ENCODE measurements around the gene DRP2.

DRP2 gene

DNA sequence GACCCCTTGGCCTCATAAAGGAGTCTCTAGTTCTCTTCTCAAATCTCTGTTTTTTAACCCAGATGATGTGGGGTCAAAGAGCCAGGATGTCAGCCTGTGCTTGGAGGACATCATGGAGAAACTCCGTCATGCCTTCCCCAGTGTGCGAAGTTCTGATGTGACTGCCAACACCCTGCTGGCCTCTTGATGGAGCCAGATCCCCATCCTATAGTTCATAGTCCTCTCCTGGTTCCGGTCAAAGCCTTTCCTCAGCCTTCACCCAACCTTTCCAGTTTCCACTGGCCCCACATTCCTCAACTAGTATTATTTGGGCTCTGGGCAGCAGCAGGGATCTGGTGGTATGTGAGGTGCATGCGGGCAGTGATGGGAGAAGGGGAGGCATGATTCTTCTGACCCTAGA, 40.8 kb downstream of the DRP2 start:
- CTCF ChIA-PET = interaction anchor here (1.2 kb wide), 2 partner anchors 23 to 27 kb away, joined by 3 read pairs; no protein-coding TSS in a partner anchor
- no peak for DNase-seq (ENCODE audit: low read depth, low spot score)

DNA sequence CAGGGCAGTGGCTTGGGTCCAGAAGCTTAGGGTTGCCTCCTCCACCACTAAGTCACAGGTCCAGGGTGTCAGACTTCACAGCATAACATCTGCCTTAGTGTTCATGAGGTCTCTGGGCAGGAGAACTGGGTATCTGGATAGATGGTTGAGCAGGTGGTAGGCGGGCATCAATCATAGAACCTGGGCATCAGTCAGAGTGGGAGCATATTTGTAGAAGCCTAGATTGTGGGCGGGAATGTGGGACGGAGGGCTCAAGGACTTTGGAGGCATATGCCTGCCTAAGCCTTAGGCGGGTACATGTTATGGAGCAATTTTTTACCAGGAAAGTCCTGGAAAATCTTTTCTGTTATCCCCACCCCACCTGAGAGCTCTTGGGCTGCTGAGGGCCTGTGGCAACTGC, 43.0 kb downstream of the DRP2 start:
- ChIA-PET POLR2A (no interaction called here), CTCF (no interaction called here)
- no peak overlapping the region for H3K4me3 ChIP-seq (ENCODE audit: low read depth, low read length)
- DNase-seq (ENCODE audit: low read depth, low spot score) = no peak
- TF ChIP-seq, protein P1, sequence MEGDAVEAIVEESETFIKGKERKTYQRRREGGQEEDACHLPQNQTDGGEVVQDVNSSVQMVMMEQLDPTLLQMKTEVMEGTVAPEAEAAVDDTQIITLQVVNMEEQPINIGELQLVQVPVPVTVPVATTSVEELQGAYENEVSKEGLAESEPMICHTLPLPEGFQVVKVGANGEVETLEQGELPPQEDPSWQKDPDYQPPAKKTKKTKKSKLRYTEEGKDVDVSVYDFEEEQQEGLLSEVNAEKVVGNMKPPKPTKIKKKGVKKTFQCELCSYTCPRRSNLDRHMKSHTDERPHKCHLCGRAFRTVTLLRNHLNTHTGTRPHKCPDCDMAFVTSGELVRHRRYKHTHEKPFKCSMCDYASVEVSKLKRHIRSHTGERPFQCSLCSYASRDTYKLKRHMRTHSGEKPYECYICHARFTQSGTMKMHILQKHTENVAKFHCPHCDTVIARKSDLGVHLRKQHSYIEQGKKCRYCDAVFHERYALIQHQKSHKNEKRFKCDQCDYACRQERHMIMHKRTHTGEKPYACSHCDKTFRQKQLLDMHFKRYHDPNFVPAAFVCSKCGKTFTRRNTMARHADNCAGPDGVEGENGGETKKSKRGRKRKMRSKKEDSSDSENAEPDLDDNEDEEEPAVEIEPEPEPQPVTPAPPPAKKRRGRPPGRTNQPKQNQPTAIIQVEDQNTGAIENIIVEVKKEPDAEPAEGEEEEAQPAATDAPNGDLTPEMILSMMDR (IDR thresholded peaks at IDR 0.05; ENCODE audit: insufficient read depth, low read length, missing control alignments) = no peak

More for the DNA sequence above, 40.8 kb downstream of the DRP2 start:
- H3K4me3 ChIP-seq (ENCODE audit: low read depth, low read length) = no peak overlapping the region
- POLR2A ChIA-PET = no interaction called here
- TF ChIP-seq, protein P1 (IDR thresholded peaks at IDR 0.05; ENCODE audit: insufficient read depth, low read length, missing control alignments) = no peak

DNA sequence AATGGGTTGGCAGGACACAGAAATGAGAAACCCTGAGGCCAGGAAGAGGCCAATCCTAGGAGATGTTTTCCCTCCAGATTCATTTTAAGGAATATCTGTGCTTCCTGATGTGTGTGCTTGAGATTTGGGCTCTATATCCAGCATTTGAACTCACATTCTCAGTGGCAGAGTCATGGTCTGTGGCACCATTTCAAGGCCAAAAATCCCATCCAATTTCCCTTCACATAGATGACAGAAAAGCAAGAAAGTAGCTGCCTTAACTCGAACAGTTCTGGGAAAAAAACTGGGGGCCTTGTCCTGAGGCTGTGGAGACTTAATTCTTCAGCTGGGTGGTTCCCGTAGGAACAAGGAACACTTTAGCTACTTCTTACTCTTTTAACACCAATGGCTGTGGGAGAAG, 44.2 kb downstream of the DRP2 start:
- ChIA-PET CTCF (no interaction called here), POLR2A (no interaction called here)
- no peak overlapping the region for H3K4me3 ChIP-seq (ENCODE audit: low read depth, low read length)
- no peak for DNase-seq (ENCODE audit: low read depth, low spot score)
- TF ChIP-seq, protein P1 (IDR thresholded peaks at IDR 0.05; ENCODE audit: insufficient read depth, low read length, missing control alignments) = no peak

DNA sequence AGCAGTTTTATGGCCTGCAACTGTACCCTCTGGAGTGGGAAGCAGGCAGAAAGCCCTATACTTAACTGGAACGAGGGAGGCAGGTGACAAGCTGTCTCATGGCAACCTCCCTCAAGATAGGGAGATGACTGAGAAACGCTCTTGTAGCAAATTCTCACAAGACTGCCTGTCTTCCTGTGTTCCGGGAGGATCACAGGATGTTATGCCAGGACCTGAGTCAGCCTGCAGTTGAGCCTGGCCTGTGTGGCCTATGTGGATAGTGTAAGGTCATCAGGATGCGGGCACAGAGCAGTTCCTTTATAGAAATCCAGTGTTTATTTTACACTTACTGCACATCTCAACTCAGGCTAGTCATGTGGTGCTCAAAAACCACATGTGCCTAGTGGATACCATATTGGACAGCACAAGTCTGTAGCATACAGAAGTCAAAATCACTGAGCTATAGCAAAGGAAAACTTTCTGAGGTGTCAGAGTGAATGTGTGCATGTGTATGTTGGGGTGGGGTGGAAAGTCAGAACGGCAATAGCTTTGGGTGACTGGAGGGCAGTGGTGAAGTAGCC, 46.4 kb downstream of the DRP2 start:
- ChIA-PET CTCF (no interaction called here), POLR2A (no interaction called here)
- DNase-seq (ENCODE audit: low read depth, low spot score) = peak; percentile 23
- TF ChIP-seq, protein P1 (IDR thresholded peaks at IDR 0.05; ENCODE audit: insufficient read depth, low read length, missing control alignments) = no peak
- H3K4me3 ChIP-seq (ENCODE audit: low read depth, low read length) = no peak overlapping the region

DNA sequence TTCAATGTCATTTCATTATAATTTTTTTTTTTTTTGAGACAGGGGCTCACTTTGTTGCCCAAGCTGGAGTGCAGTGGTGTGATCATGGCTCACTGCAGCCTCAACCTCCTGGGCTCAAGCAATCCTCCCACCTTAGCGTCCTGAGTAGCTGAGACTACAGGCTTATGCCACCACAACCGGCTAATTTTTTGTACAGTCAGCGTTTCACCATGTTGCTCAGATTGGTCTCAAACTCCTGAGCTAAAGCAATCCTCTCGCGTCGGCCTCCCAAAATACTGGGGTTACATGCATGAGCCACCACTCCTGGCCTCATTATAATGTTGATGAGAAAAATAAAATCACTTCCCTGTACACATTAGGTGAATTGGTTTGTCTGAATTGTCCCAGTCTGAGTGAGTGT, 54.6 kb downstream of the DRP2 start:
- TF ChIP-seq, protein P1 (IDR thresholded peaks at IDR 0.05; ENCODE audit: insufficient read depth, low read length, missing control alignments) = no peak
- POLR2A ChIA-PET = no interaction called here
- CTCF ChIA-PET = no interaction called here
- no peak overlapping the region for H3K4me3 ChIP-seq (ENCODE audit: low read depth, low read length)
- DNase-seq (ENCODE audit: low read depth, low spot score) = no peak

DNA sequence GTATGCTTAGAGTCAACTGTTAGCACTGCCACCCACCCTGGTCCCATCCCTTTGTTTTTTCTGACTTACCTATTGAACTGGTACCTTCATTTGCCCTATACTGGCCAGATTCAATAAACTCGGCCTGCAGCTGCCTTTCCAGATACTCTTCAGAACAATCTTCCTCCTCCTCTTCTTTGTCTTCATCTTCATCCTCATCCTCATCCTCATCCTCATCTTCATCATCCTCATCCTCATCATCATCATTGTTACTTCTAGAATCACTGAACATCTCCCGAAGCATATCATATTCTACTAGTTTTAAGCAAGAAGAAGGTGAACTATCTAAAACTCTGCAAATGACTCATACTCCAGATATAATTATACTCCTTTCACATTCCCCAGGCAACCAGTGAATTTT, 56.7 kb downstream of the DRP2 start:
- TF ChIP-seq, protein P1 (IDR thresholded peaks at IDR 0.05; ENCODE audit: insufficient read depth, low read length, missing control alignments) = no peak
- CTCF ChIA-PET = no interaction called here
- no peak for DNase-seq (ENCODE audit: low read depth, low spot score)

More for the DNA sequence above, 56.7 kb downstream of the DRP2 start:
- POLR2A ChIA-PET = no interaction called here
- H3K4me3 ChIP-seq (ENCODE audit: low read depth, low read length) = no peak overlapping the region
